ENCODE results near the gene ATF7IP2.

ATF7IP2 gene

DNA sequence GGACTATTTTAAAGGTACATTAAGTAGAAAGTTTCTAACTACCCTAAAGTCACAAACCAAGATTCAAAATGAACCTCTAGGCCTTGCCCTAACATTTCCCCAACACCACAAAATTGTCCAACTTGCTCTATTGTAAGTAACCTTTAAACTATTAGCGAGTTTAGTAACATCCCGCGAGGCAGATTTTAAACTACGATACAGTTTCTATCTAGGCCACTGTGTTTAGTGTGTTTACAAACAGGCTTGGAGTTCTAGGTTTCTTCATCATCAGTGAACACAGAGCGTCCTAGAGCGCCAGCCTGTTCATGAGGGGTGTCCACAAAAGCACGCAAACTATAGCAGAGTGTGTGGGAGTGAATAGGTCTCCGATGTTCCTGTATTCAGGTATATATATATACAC is 142.8 kb downstream of the ATF7IP2 start:
- Histone ChIP-seq H3K4me3 (replicated peaks; ENCODE audit: insufficient read depth, low read length) (no peak overlapping the region), H3K27me3 (ENCODE audit: insufficient read depth, poor library complexity, severe bottlenecking) (no peaks in the 10 kb centered on the region), H3K27ac (replicated peaks) (no peak overlapping the region)
- no peak for DNase-seq (ENCODE audit: low read depth in 1 of 2, low spot score in 1 of 2)
- TF ChIP-seq, protein P1, sequence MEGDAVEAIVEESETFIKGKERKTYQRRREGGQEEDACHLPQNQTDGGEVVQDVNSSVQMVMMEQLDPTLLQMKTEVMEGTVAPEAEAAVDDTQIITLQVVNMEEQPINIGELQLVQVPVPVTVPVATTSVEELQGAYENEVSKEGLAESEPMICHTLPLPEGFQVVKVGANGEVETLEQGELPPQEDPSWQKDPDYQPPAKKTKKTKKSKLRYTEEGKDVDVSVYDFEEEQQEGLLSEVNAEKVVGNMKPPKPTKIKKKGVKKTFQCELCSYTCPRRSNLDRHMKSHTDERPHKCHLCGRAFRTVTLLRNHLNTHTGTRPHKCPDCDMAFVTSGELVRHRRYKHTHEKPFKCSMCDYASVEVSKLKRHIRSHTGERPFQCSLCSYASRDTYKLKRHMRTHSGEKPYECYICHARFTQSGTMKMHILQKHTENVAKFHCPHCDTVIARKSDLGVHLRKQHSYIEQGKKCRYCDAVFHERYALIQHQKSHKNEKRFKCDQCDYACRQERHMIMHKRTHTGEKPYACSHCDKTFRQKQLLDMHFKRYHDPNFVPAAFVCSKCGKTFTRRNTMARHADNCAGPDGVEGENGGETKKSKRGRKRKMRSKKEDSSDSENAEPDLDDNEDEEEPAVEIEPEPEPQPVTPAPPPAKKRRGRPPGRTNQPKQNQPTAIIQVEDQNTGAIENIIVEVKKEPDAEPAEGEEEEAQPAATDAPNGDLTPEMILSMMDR (IDR thresholded peaks at IDR 0.05; ENCODE audit: insufficient read depth, low read length) = no peak
- TF ChIP-seq SPI1 (IDR thresholded peaks at IDR 0.05; ENCODE audit: borderline replicate concordance, low read depth) = no peak
- no peak for TF ChIP-seq GABPA (IDR thresholded peaks at IDR 0.05; ENCODE audit: low read depth)
- no peak for TF ChIP-seq POLR2AphosphoS5 (IDR thresholded peaks at IDR 0.05; ENCODE audit: low read depth)
- TF ChIP-seq, protein P2, sequence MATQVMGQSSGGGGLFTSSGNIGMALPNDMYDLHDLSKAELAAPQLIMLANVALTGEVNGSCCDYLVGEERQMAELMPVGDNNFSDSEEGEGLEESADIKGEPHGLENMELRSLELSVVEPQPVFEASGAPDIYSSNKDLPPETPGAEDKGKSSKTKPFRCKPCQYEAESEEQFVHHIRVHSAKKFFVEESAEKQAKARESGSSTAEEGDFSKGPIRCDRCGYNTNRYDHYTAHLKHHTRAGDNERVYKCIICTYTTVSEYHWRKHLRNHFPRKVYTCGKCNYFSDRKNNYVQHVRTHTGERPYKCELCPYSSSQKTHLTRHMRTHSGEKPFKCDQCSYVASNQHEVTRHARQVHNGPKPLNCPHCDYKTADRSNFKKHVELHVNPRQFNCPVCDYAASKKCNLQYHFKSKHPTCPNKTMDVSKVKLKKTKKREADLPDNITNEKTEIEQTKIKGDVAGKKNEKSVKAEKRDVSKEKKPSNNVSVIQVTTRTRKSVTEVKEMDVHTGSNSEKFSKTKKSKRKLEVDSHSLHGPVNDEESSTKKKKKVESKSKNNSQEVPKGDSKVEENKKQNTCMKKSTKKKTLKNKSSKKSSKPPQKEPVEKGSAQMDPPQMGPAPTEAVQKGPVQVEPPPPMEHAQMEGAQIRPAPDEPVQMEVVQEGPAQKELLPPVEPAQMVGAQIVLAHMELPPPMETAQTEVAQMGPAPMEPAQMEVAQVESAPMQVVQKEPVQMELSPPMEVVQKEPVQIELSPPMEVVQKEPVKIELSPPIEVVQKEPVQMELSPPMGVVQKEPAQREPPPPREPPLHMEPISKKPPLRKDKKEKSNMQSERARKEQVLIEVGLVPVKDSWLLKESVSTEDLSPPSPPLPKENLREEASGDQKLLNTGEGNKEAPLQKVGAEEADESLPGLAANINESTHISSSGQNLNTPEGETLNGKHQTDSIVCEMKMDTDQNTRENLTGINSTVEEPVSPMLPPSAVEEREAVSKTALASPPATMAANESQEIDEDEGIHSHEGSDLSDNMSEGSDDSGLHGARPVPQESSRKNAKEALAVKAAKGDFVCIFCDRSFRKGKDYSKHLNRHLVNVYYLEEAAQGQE (IDR thresholded peaks at IDR 0.05; ENCODE audit: insufficient replicate concordance, low read depth) = no peak

DNA sequence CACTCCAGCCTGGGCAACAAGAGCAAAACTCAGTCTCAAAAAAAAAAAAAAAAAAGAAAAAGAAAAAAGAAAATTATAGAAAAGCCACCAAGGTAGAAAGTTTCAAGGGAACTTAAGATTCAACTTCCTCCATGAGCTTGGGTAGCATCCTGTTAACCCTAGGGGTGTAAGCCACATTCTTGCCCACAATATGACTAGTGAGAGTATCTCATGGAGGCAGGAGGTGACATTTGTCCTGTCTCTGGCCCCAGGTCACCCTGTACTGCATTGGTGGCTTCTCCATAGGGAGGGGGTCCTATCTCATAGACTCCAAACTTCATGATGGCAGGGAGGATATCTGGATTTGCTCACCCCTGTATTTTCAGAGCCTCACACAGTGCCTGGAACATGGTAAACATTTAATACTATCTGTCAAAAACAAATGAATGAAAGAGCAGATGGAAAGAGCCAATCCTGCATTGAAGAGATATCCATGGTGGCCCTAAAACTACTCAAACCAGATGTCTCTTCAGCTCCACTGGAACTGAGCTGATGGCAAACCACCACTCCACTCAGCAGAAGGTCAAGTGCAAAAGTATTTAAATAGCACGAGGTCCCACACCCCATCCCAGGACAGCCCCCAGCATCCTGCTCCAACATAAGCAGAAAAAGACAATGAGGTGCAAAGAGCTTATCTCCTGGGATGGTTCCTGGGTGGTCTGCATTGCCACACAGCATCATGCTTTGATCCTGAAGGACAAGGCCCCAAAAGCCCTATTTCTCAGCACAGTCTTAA is 144.2 kb downstream of the ATF7IP2 start:
- no peak for DNase-seq (ENCODE audit: low read depth in 1 of 2, low spot score in 1 of 2)
- no peak overlapping the region for H3K27ac ChIP-seq (replicated peaks)
- H3K4me3 ChIP-seq (replicated peaks; ENCODE audit: insufficient read depth, low read length) = no peak overlapping the region
- no peak for TF ChIP-seq SPI1 (IDR thresholded peaks at IDR 0.05; ENCODE audit: borderline replicate concordance, low read depth)
- H3K27me3 ChIP-seq (ENCODE audit: insufficient read depth, poor library complexity, severe bottlenecking) = no peaks in the 10 kb centered on the region

DNA sequence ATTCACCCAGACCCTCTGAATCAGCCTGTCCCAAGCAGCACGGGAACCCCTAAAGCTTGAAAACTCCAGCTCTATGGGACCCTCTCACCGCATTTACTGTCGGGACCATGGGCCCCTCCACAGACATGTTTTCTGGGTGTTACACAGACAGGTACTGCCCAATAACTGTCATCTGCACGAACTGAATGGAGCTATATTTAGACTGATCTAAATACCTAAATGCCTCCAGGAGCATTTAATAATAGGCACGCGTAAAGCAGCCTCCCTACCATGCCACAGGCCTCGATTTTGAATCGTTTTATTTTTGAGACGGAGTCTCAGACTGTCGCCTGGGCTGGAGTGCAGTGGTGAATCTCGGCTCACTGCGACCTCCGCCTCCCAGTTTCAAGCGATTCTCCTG is 144.8 kb downstream of the ATF7IP2 start:
- no peaks in the 10 kb centered on the region for H3K27me3 ChIP-seq (ENCODE audit: insufficient read depth, poor library complexity, severe bottlenecking)
- TF ChIP-seq SPI1 (IDR thresholded peaks at IDR 0.05; ENCODE audit: borderline replicate concordance, low read depth) (no peak), POLR2AphosphoS5 (IDR thresholded peaks at IDR 0.05; ENCODE audit: low read depth) (no peak), GABPA (IDR thresholded peaks at IDR 0.05; ENCODE audit: low read depth) (no peak)
- TF ChIP-seq, protein P2 (IDR thresholded peaks at IDR 0.05; ENCODE audit: insufficient replicate concordance, low read depth) = no peak
- TF ChIP-seq, protein P1 (IDR thresholded peaks at IDR 0.05; ENCODE audit: insufficient read depth, low read length) = no peak
- no peak overlapping the region for H3K4me3 ChIP-seq (replicated peaks; ENCODE audit: insufficient read depth, low read length)
- H3K27ac ChIP-seq (replicated peaks) = no peak overlapping the region
- DNase-seq (ENCODE audit: low read depth in 1 of 2, low spot score in 1 of 2) = no peak

DNA sequence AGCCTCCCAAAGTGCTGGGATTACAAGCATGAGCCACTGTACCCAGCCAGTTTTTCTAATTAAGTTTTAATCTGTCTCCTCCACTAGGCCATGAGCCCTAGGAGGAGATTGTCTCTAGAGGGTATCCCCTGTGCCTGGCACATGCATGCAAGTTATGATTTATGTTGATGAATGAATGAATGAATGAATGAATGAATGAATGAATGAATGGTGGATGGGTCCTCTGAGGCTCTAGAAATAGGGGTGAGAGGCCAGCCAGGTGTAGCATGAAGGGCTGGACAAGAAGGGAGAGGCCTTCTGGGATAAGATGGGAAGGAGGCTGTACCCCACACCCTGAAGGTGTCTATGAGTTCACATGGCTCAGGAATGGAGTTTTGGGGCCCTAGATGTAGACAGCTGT is 145.7 kb downstream of the ATF7IP2 start:
- H3K27ac ChIP-seq (replicated peaks) = no peak overlapping the region
- H3K27me3 ChIP-seq (ENCODE audit: insufficient read depth, poor library complexity, severe bottlenecking) = no peaks in the 10 kb centered on the region
- no peak overlapping the region for H3K4me3 ChIP-seq (replicated peaks; ENCODE audit: insufficient read depth, low read length)
- DNase-seq (ENCODE audit: low read depth in 1 of 2, low spot score in 1 of 2) = no peak
- TF ChIP-seq, protein P1 (IDR thresholded peaks at IDR 0.05; ENCODE audit: insufficient read depth, low read length) = no peak
- TF ChIP-seq GABPA (IDR thresholded peaks at IDR 0.05; ENCODE audit: low read depth) = no peak
- no peak for TF ChIP-seq POLR2AphosphoS5 (IDR thresholded peaks at IDR 0.05; ENCODE audit: low read depth)
- TF ChIP-seq, protein P2 (IDR thresholded peaks at IDR 0.05; ENCODE audit: insufficient replicate concordance, low read depth) = no peak
- TF ChIP-seq SPI1 (IDR thresholded peaks at IDR 0.05; ENCODE audit: borderline replicate concordance, low read depth) = no peak

All from HL-60 (cell line).